Measurements from ENCODE around the gene FSHR.

Gene FSHR

GRCh38 chr2:48944956-48945355 is 209.4 kb downstream of the FSHR start (continued):
- TF ChIP-seq, protein P1, sequence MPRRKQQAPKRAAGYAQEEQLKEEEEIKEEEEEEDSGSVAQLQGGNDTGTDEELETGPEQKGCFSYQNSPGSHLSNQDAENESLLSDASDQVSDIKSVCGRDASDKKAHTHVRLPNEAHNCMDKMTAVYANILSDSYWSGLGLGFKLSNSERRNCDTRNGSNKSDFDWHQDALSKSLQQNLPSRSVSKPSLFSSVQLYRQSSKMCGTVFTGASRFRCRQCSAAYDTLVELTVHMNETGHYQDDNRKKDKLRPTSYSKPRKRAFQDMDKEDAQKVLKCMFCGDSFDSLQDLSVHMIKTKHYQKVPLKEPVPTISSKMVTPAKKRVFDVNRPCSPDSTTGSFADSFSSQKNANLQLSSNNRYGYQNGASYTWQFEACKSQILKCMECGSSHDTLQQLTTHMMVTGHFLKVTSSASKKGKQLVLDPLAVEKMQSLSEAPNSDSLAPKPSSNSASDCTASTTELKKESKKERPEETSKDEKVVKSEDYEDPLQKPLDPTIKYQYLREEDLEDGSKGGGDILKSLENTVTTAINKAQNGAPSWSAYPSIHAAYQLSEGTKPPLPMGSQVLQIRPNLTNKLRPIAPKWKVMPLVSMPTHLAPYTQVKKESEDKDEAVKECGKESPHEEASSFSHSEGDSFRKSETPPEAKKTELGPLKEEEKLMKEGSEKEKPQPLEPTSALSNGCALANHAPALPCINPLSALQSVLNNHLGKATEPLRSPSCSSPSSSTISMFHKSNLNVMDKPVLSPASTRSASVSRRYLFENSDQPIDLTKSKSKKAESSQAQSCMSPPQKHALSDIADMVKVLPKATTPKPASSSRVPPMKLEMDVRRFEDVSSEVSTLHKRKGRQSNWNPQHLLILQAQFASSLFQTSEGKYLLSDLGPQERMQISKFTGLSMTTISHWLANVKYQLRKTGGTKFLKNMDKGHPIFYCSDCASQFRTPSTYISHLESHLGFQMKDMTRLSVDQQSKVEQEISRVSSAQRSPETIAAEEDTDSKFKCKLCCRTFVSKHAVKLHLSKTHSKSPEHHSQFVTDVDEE (CRISPR knock-in tag; IDR thresholded peaks at IDR 0.05) = no peak
- TF ChIP-seq GLIS3 (CRISPR knock-in tag; IDR thresholded peaks at IDR 0.05) (no peak), BACH2 (CRISPR knock-in tag; IDR thresholded peaks at IDR 0.05; ENCODE audit: borderline replicate concordance) (no peak), SNAI2 (CRISPR knock-in tag; IDR thresholded peaks at IDR 0.05) (no peak), PPARA (CRISPR knock-in tag; IDR thresholded peaks at IDR 0.05; ENCODE audit: borderline replicate concordance) (no peak)

GRCh38 chr2:48943436-48943835 is 210.9 kb downstream of the FSHR start:
- TF ChIP-seq POU6F1 (CRISPR knock-in tag; IDR thresholded peaks at IDR 0.05; ENCODE audit: borderline replicate concordance, low read depth) (no peak), ZNF70 (CRISPR knock-in tag; IDR thresholded peaks at IDR 0.05) (no peak), TOX (CRISPR knock-in tag; IDR thresholded peaks at IDR 0.05; ENCODE audit: borderline replicate concordance) (no peak), RARB (CRISPR knock-in tag; IDR thresholded peaks at IDR 0.05) (no peak), CSRNP3 (CRISPR knock-in tag; IDR thresholded peaks at IDR 0.05) (no peak), TCF4 (CRISPR knock-in tag; IDR thresholded peaks at IDR 0.05; ENCODE audit: borderline replicate concordance) (no peak), PPARA (CRISPR knock-in tag; IDR thresholded peaks at IDR 0.05; ENCODE audit: borderline replicate concordance) (no peak), CSDC2 (CRISPR knock-in tag; IDR thresholded peaks at IDR 0.05) (no peak), ARNTL (CRISPR knock-in tag; IDR thresholded peaks at IDR 0.05; ENCODE audit: borderline replicate concordance, low read depth) (no peak), ZNF8 (CRISPR knock-in tag; IDR thresholded peaks at IDR 0.05) (no peak), SNAI2 (CRISPR knock-in tag; IDR thresholded peaks at IDR 0.05) (no peak), ISL1 (CRISPR knock-in tag; IDR thresholded peaks at IDR 0.05) (no peak)
- TF ChIP-seq, protein P1 (CRISPR knock-in tag; IDR thresholded peaks at IDR 0.05) = no peak
- TF ChIP-seq, protein P2, sequence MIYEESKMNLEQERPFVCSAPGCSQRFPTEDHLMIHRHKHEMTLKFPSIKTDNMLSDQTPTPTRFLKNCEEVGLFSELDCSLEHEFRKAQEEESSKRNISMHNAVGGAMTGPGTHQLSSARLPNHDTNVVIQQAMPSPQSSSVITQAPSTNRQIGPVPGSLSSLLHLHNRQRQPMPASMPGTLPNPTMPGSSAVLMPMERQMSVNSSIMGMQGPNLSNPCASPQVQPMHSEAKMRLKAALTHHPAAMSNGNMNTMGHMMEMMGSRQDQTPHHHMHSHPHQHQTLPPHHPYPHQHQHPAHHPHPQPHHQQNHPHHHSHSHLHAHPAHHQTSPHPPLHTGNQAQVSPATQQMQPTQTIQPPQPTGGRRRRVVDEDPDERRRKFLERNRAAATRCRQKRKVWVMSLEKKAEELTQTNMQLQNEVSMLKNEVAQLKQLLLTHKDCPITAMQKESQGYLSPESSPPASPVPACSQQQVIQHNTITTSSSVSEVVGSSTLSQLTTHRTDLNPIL (CRISPR knock-in tag; IDR thresholded peaks at IDR 0.05; ENCODE audit: low read depth) = no peak
- TF ChIP-seq, protein P3, sequence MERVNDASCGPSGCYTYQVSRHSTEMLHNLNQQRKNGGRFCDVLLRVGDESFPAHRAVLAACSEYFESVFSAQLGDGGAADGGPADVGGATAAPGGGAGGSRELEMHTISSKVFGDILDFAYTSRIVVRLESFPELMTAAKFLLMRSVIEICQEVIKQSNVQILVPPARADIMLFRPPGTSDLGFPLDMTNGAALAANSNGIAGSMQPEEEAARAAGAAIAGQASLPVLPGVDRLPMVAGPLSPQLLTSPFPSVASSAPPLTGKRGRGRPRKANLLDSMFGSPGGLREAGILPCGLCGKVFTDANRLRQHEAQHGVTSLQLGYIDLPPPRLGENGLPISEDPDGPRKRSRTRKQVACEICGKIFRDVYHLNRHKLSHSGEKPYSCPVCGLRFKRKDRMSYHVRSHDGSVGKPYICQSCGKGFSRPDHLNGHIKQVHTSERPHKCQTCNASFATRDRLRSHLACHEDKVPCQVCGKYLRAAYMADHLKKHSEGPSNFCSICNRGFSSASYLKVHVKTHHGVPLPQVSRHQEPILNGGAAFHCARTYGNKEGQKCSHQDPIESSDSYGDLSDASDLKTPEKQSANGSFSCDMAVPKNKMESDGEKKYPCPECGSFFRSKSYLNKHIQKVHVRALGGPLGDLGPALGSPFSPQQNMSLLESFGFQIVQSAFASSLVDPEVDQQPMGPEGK (CRISPR knock-in tag; IDR thresholded peaks at IDR 0.05; ENCODE audit: borderline replicate concordance) = no peak
- ATAC-seq = no peak

DNA sequence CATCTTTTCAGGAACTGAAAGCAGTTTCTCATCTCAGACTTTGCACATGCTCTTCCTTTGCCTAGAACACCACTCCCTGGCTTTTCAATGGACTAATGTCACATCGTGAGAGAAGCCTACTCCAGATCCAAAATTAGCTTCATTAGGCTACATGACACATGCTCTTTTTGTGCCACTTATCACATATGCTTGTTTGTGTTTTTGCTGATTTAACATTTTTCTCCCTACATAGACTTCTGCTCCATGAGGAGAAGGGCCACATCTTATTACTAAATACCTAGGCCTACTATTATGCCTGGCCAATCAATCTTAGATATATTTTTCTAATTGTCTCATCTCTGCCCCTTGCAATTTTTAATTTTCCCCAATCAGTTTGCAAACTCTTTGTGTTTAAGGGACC is 212.4 kb downstream of the FSHR start:
- ATAC-seq = no peak
- TF ChIP-seq ZNF8 (CRISPR knock-in tag; IDR thresholded peaks at IDR 0.05) (no peak), ESRRG (CRISPR knock-in tag; IDR thresholded peaks at IDR 0.05) (no peak), ZC3H10 (CRISPR knock-in tag; IDR thresholded peaks at IDR 0.05) (no peak), ZFP30 (CRISPR knock-in tag; IDR thresholded peaks at IDR 0.05) (no peak), GLIS3 (CRISPR knock-in tag; IDR thresholded peaks at IDR 0.05) (no peak)

Measured in SK-N-SH treated with all-trans-retinoic acid at 6 μM for 48 hours (cell line).